Mesendoderm (in vitro differentiated cells): Measurements from ENCODE around the gene MARCHF9.
"Not testable (repeated sequence)": the region's sequence is repeated elsewhere in the genome, so short reads cannot be mapped to it uniquely, and the experiment has no call there.

ENCODE experiments used
- DNase-seq: peaks from one replicate; pipeline ENCODE4 v3.0.0; 2013
- H2AK5ac ChIP-seq: 2 replicates; pipeline ENCODE4 v1.6.1; 2013; ENCODE audit warnings: low read length, inconsistent platforms
- H2BK120ac ChIP-seq: 2 replicates; pipeline ENCODE4 v1.6.1; 2013; ENCODE audit warnings: low read depth, mild to moderate bottlenecking, low read length, moderate library complexity, mixed read lengths
- H2BK15ac ChIP-seq: replicated peaks from 2 replicates; pipeline ENCODE4 v1.6.1; 2013; ENCODE audit warnings: low read depth, mild to moderate bottlenecking, moderate library complexity
- H2BK5ac ChIP-seq: 2 replicates; pipeline ENCODE4 v1.6.1; 2013; ENCODE audit warnings: low read length, inconsistent platforms
- H3K18ac ChIP-seq: 2 replicates; pipeline ENCODE4 v1.6.1; 2013; ENCODE audit warnings: mild to moderate bottlenecking, low read length, mixed read lengths
- H3K23ac ChIP-seq: one replicate; pipeline ENCODE4 v1.6.1; 2013; ENCODE audit warnings: low read length
- H3K27ac ChIP-seq: 2 replicates; pipeline ENCODE4 v1.5.1; 2013; ENCODE audit warnings: low read depth, mild to moderate bottlenecking, inconsistent platforms, low read length, moderate library complexity
- H3K27me3 ChIP-seq: 2 replicates; pipeline ENCODE4 v1.6.1; 2013; ENCODE audit warnings: low read length, control low read depth, mild to moderate bottlenecking, inconsistent platforms; ENCODE audit not compliant: insufficient read depth, poor library complexity
- H3K36me3 ChIP-seq: 2 replicates; pipeline ENCODE4 v1.6.1; 2013; ENCODE audit warnings: low read length, inconsistent platforms; ENCODE audit not compliant: control insufficient read depth, insufficient read depth
- H3K4ac ChIP-seq: one replicate; pipeline ENCODE4 v1.6.1; 2013; ENCODE audit warnings: low read depth, mild to moderate bottlenecking, low read length, moderate library complexity
- H3K4me1 ChIP-seq: 2 replicates; pipeline ENCODE4 v1.6.1; 2013; ENCODE audit warnings: low read depth, low read length, inconsistent platforms; ENCODE audit not compliant: control insufficient read depth
- H3K4me2 ChIP-seq: 2 replicates; pipeline ENCODE4 v1.6.1; 2013; ENCODE audit warnings: low read length
- H3K4me3 ChIP-seq: 2 replicates; pipeline ENCODE4 v1.5.1; 2013; ENCODE audit warnings: mild to moderate bottlenecking, low read length
- H3K56ac ChIP-seq: one replicate; pipeline ENCODE4 v1.6.1; 2013; ENCODE audit warnings: low read length
- H3K79me1 ChIP-seq: 2 replicates; pipeline ENCODE4 v1.6.1; 2013; ENCODE audit warnings: low read length, inconsistent platforms
- H3K79me2 ChIP-seq: 2 replicates; pipeline ENCODE4 v1.6.1; 2013; ENCODE audit warnings: mild to moderate bottlenecking, low read length; ENCODE audit not compliant: control insufficient read depth, insufficient read depth
- H3K9ac ChIP-seq: 2 replicates; pipeline ENCODE4 v1.6.1; 2013; ENCODE audit warnings: low read length, inconsistent platforms
- H4K5ac ChIP-seq: one replicate; pipeline ENCODE4 v1.6.1; 2013; ENCODE audit warnings: low read length
- H4K8ac ChIP-seq: one replicate; pipeline ENCODE4 v1.6.1; 2013; ENCODE audit warnings: low read depth, mild to moderate bottlenecking, control low read depth, low read length, moderate library complexity
- WGBS: extraction: QIAGEN DNeasy Blood & Tissue Kit; methylation state at CpG from one replicate; pipeline ENCODE4 v1.1.7; 2013; ENCODE audit warnings: low lambda C conversion rate, missing lambda C conversion rate; ENCODE audit not compliant: insufficient coverage; ENCODE audit errors: extremely low coverage; 5-methylcytosine and 5-hydroxymethylcytosine counted together

The MARCHF9 gene

DNA sequence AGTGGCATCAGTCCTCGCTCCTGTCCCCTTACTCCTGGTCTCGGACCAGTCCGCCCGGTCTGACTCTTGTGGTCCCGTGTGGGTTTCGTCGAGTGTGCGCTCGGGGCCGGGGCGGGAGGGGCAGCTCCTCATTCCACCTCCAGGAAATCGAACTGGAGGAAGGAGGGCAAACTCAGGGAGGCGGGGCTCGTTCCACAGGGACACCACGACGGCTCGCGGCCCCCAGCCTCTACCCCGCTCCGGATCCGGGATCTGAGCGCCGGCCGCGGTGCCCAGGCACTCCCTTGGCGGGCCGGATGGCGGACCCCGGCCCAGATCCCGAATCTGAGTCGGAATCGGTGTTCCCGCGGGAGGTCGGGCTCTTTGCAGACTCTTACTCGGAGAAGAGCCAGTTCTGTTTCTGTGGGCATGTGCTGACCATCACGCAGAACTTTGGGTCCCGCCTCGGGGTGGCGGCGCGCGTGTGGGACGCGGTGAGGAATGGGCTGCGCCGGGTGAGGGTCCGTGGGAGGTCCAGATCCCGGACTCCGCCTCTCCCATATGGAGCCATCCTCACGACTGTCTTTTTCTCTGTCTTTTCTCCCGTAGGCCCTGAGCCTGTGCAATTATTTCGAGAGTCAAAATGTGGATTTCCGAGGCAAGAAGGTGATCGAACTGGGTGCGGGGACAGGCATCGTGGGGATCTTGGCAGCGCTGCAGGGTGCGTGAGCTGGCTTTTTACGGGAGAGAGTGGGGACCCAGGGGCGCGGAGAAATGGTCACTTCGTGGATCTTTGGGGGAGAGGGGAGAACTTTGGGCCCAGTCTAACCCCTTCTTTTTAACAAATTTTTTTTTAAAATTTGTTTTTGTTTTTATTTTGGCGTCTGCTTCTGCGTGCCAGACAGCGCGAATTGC lies 17.8 kb downstream of the MARCHF9 start, which contains the start of gene EEF1AKMT3:
Gene EEF1AKMT3 (plus strand): TSS at position 186 of the 894 bp plus-strand sequence. CDS start 111 bp downstream, at position 297.
- Histone ChIP-seq H2BK120ac (no peak within 1 kb of the TSS), H3K27me3 (no peaks in the 10 kb centered on the region), H3K4me2 (peak within 1 kb of the TSS; percentile 84), H3K4ac (peak within 1 kb of the TSS; percentile 60), H3K4me3 (peak within 1 kb of the TSS; percentile 51), H3K23ac (no peak within 1 kb of the TSS), H3K56ac (peak within 1 kb of the TSS; percentile 94), H3K79me2 (peaks cover 3% of the 10 kb centered on the region), H4K8ac (no peak within 1 kb of the TSS), H2BK15ac (no peak within 1 kb of the TSS), H3K9ac (peak within 1 kb of the TSS; percentile 82), H3K36me3 (peaks cover 2% of the 10 kb centered on the region), H2AK5ac (no peak within 1 kb of the TSS), H3K18ac (peak within 1 kb of the TSS; percentile 62), H4K5ac (no peak within 1 kb of the TSS), H3K27ac (peak within 1 kb of the TSS; percentile 59), H3K79me1 (peaks cover 8% of the 10 kb centered on the region), H2BK5ac (no peak within 1 kb of the TSS), H3K4me1 (no peaks in the 10 kb centered on the region)
- no CpG with 5 or more reads among the region's 67 CpGs for WGBS
- no peak for DNase-seq

DNA sequence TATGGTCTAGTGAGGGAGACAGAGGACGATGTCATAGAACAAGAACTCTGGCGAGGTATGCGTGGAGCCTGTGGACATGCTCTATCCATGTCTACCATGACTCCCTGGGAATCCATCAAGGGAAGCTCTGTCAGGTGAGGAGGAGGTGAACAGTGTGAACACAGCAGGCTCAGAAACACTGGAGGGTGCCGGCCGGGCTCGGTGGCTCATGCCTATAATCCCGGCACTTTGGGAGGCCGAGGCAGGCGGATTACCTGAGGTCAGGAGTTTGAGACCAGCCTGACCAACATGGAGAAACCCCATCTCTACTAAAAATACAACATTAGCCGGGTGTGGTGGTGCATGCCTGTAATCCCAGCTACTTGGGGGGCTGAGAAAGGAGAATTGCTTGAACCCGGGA lies 19.7 kb downstream of the MARCHF9 start:
- H3K79me1 ChIP-seq, H3K9ac ChIP-seq, H3K27ac ChIP-seq, H3K36me3 ChIP-seq, H3K27me3 ChIP-seq, H3K4me3 ChIP-seq, H3K79me2 ChIP-seq, H2BK120ac ChIP-seq, H3K4me1 ChIP-seq, H2AK5ac ChIP-seq, H3K4me2 ChIP-seq, H3K23ac ChIP-seq, H3K56ac ChIP-seq, H3K18ac ChIP-seq, H4K8ac ChIP-seq, H2BK5ac ChIP-seq, H3K4ac ChIP-seq, H2BK15ac ChIP-seq, H4K5ac ChIP-seq: not testable (repeated sequence)
- WGBS, result no CpG with 5 or more reads among the region's 11 CpGs
- DNase-seq, result peak; percentile 44

DNA sequence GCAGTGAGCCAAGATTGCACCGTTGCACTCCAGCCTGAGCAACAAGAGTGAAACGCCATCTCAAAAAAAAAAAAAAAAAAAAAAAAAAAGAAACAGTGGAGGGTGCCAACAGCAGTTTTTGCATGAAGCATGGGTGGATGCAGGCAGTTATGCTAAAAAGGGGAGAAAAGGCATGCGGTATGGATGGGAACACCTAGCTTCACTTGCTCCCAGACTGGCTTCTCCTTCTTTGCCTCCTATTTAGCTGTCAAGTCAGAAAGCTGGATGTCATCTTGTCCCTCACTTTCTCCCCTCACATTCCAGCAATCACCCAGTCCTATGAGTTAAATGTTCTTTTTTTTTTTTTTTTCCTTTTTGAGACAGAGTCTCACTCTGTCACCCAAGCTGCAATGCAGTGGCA lies 20.1 kb downstream of the MARCHF9 start:
- Histone ChIP-seq H3K18ac (no peak overlapping the region), H3K27ac (no peak overlapping the region), H3K4ac (no peak overlapping the region), H4K5ac (no peak overlapping the region), H3K9ac (no peak overlapping the region), H3K23ac (no peak overlapping the region), H2BK15ac (no peak overlapping the region), H3K79me1 (peaks cover 8% of the 10 kb centered on the region), H4K8ac (no peak overlapping the region), H3K4me1 (no peaks in the 10 kb centered on the region), H3K27me3 (no peaks in the 10 kb centered on the region), H3K4me2 (no peak overlapping the region), H2BK5ac (no peak overlapping the region), H3K56ac (no peak overlapping the region), H3K4me3 (no peak overlapping the region), H2AK5ac (no peak overlapping the region), H3K36me3 (no peaks in the 10 kb centered on the region), H2BK120ac (no peak overlapping the region), H3K79me2 (peaks cover 3% of the 10 kb centered on the region)
- WGBS, result no CpG with 5 or more reads among the region's 3 CpGs
- no peak for DNase-seq

DNA sequence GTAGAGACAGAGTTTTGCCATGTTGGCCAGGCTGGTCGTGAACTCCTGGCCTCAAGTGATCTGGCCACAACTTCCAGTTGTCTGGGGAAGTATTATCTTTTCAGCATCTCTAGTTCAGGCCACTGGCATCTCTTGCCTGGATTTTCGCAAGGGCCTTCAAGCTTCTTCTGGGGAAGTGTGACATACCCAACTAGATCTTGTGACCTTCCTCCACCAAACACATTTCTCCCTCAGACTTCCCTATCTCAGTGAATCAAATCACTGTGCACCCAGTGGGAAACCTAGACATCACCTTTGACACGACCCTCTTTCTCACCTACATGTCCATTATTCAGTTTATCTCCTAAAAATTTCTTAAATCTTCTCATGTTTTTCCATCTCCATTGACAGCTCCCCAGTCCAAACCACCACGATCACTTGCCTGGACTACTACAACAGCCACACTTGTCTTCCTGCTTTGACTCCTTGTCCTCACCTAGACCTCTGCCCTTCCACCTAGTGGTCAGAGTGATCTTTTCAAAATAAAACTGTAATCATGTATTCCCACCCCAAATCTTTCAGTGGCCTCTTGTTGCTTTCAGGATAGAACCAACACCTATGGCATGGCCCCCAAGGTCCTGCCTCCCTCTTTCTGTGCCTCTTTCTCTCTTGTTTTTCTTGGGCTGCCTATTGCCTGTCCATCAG lies 20.8 kb downstream of the MARCHF9 start:
- H3K4me1 ChIP-seq, result no peaks in the 10 kb centered on the region
- peak; percentile 39 for DNase-seq
- H3K4me2 ChIP-seq, result no peak overlapping the region
- no peak overlapping the region for H2BK5ac ChIP-seq
- H2AK5ac ChIP-seq, result no peak overlapping the region
- H2BK15ac ChIP-seq, result no peak overlapping the region
- no peak overlapping the region for H4K5ac ChIP-seq
- no peaks in the 10 kb centered on the region for H3K36me3 ChIP-seq
- H3K79me2 ChIP-seq, result peaks cover 3% of the 10 kb centered on the region
- H3K9ac ChIP-seq, result no peak overlapping the region
- no peaks in the 10 kb centered on the region for H3K27me3 ChIP-seq
- peaks cover 5% of the 10 kb centered on the region for H3K79me1 ChIP-seq
- H3K4me3 ChIP-seq, result no peak overlapping the region
- no peak overlapping the region for H3K56ac ChIP-seq
- no peak overlapping the region for H3K18ac ChIP-seq
- H3K27ac ChIP-seq, result no peak overlapping the region
- no peak overlapping the region for H2BK120ac ChIP-seq
- H3K23ac ChIP-seq, result no peak overlapping the region
- no CpG with 5 or more reads among the region's 4 CpGs for WGBS
- no peak overlapping the region for H3K4ac ChIP-seq
- no peak overlapping the region for H4K8ac ChIP-seq

DNA sequence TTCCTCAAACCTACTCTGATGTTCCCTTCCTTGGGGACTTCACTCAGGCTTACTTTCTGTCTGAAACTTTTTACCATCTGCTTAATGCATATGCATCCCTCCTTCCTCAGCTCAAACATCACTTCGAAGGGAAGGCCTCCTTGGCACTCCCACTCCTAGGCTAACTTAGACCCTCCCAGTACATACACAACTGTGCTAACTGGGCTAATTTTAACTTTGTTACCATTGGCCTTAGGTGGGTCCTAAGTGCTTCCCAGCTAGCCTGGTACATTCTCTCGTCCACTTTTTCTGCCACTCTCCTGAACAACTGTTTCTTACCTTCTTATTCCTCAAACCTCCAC lies 21.3 kb downstream of the MARCHF9 start:
- no peak overlapping the region for H2BK15ac ChIP-seq
- DNase-seq, result no peak
- peaks cover 2% of the 10 kb centered on the region for H3K79me2 ChIP-seq
- no peak overlapping the region for H3K9ac ChIP-seq
- no peak overlapping the region for H3K23ac ChIP-seq
- no peaks in the 10 kb centered on the region for H3K27me3 ChIP-seq
- H4K5ac ChIP-seq, result no peak overlapping the region
- no peak overlapping the region for H3K4me3 ChIP-seq
- H3K4me1 ChIP-seq, result no peaks in the 10 kb centered on the region
- no peak overlapping the region for H3K4ac ChIP-seq
- H2BK5ac ChIP-seq, result no peak overlapping the region
- H3K36me3 ChIP-seq, result no peaks in the 10 kb centered on the region
- WGBS, result no CpG with 5 or more reads among the region's 2 CpGs
- H4K8ac ChIP-seq, result no peak overlapping the region
- no peak overlapping the region for H3K56ac ChIP-seq
- H2AK5ac ChIP-seq, result no peak overlapping the region
- no peak overlapping the region for H3K4me2 ChIP-seq
- H3K18ac ChIP-seq, result no peak overlapping the region
- H2BK120ac ChIP-seq, result no peak overlapping the region
- H3K27ac ChIP-seq, result no peak overlapping the region
- H3K79me1 ChIP-seq, result peaks cover 3% of the 10 kb centered on the region
